Measurements from ENCODE around the gene CHRD. TPM values are rescaled to one million over a fixed set of nuclear protein-coding genes. Genes with fewer than 3 reads are reported as not detected.
A peak's percentile ranks its signal among the peaks of the same experiment; 100 is the strongest.

CHRD gene
- total and polyA plus RNA-seq, 10 of the 15 experiments (the other 5 are each of a cell fraction or from before 2014, with no cell fraction given) = not detected

DNA sequence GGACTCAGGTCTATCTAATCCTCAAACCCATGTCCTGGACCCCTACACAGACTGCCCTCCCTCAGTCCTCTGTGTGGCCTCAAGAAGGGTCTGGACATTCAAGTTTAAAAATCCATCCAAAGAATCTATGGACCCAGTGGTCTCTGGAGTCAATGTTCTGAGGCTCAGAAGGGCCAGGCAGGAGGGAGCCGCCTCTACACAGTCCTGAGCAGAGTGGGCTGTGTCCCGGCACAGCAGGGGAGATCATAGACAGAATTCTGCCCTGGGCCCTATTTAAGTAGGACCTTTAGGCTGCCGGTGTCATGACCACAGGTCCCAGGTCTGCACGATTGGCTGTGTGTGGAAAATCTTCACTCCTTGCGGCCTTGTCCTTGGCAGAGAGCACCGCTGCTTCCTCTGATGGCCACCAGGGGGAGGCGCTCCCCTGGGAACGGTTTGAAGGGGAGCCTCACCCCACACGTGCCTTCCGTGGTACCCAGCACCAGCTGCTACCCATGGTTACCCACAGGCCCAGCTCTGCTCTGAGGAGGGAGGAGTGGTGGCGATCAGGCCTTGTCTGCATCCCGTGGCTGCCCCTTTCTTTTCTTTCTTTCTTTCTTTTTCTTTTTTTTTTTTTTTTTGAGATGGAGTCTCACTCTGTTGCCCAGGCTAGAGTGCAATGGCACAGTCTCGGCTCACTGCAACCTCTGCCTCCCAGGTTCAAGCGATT is 37.9 kb downstream of the CHRD start (continued):
- TF ChIP-seq, protein P1, sequence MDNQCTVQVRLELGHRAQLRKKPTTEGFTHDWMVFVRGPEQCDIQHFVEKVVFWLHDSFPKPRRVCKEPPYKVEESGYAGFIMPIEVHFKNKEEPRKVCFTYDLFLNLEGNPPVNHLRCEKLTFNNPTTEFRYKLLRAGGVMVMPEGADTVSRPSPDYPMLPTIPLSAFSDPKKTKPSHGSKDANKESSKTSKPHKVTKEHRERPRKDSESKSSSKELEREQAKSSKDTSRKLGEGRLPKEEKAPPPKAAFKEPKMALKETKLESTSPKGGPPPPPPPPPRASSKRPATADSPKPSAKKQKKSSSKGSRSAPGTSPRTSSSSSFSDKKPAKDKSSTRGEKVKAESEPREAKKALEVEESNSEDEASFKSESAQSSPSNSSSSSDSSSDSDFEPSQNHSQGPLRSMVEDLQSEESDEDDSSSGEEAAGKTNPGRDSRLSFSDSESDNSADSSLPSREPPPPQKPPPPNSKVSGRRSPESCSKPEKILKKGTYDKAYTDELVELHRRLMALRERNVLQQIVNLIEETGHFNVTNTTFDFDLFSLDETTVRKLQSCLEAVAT (IDR thresholded peaks at IDR 0.05) = 0 out of 2 replicates have a peak, but pooled peaks have one; percentile 31
- no peak for TF ChIP-seq YBX1 (IDR thresholded peaks at IDR 0.05)
- peak; percentile 85 for TF ChIP-seq SMC3 (IDR thresholded peaks at IDR 0.05; ENCODE audit: borderline replicate concordance, low read length)
- TF ChIP-seq, protein P2, sequence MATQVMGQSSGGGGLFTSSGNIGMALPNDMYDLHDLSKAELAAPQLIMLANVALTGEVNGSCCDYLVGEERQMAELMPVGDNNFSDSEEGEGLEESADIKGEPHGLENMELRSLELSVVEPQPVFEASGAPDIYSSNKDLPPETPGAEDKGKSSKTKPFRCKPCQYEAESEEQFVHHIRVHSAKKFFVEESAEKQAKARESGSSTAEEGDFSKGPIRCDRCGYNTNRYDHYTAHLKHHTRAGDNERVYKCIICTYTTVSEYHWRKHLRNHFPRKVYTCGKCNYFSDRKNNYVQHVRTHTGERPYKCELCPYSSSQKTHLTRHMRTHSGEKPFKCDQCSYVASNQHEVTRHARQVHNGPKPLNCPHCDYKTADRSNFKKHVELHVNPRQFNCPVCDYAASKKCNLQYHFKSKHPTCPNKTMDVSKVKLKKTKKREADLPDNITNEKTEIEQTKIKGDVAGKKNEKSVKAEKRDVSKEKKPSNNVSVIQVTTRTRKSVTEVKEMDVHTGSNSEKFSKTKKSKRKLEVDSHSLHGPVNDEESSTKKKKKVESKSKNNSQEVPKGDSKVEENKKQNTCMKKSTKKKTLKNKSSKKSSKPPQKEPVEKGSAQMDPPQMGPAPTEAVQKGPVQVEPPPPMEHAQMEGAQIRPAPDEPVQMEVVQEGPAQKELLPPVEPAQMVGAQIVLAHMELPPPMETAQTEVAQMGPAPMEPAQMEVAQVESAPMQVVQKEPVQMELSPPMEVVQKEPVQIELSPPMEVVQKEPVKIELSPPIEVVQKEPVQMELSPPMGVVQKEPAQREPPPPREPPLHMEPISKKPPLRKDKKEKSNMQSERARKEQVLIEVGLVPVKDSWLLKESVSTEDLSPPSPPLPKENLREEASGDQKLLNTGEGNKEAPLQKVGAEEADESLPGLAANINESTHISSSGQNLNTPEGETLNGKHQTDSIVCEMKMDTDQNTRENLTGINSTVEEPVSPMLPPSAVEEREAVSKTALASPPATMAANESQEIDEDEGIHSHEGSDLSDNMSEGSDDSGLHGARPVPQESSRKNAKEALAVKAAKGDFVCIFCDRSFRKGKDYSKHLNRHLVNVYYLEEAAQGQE (IDR thresholded peaks at IDR 0.05; ENCODE audit: low read depth, low read length) = no peak
- no peak for TF ChIP-seq NFXL1 (IDR thresholded peaks at IDR 0.05; ENCODE audit: borderline replicate concordance)
- TF ChIP-seq, protein P3, sequence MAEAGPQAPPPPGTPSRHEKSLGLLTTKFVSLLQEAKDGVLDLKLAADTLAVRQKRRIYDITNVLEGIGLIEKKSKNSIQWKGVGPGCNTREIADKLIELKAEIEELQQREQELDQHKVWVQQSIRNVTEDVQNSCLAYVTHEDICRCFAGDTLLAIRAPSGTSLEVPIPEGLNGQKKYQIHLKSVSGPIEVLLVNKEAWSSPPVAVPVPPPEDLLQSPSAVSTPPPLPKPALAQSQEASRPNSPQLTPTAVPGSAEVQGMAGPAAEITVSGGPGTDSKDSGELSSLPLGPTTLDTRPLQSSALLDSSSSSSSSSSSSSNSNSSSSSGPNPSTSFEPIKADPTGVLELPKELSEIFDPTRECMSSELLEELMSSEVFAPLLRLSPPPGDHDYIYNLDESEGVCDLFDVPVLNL (IDR thresholded peaks at IDR 0.05; ENCODE audit: low read depth, low read length) = no peak
- TF ChIP-seq, protein P4, sequence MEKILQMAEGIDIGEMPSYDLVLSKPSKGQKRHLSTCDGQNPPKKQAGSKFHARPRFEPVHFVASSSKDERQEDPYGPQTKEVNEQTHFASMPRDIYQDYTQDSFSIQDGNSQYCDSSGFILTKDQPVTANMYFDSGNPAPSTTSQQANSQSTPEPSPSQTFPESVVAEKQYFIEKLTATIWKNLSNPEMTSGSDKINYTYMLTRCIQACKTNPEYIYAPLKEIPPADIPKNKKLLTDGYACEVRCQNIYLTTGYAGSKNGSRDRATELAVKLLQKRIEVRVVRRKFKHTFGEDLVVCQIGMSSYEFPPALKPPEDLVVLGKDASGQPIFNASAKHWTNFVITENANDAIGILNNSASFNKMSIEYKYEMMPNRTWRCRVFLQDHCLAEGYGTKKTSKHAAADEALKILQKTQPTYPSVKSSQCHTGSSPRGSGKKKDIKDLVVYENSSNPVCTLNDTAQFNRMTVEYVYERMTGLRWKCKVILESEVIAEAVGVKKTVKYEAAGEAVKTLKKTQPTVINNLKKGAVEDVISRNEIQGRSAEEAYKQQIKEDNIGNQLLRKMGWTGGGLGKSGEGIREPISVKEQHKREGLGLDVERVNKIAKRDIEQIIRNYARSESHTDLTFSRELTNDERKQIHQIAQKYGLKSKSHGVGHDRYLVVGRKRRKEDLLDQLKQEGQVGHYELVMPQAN (conservative IDR thresholded peaks at IDR 0.05) = no peak
- TF ChIP-seq YY1 (IDR thresholded peaks at IDR 0.05; ENCODE audit: low read depth, low read length) = peak; percentile 59; the same call in 1 of the 2 replicates
- TF ChIP-seq JUNB (IDR thresholded peaks at IDR 0.05) = no peak
- no peak for TF ChIP-seq NR2C1 (IDR thresholded peaks at IDR 0.05)

Data from GM12878 (cell line).